ENCODE measurements around the gene ATF7IP2.
A peak's percentile ranks its signal among the peaks of the same experiment; 100 is the strongest.
"Not testable (repeated sequence)": the region's sequence is repeated elsewhere in the genome, so short reads cannot be mapped to it uniquely, and the experiment has no call there.

Gene ATF7IP2, protein sequence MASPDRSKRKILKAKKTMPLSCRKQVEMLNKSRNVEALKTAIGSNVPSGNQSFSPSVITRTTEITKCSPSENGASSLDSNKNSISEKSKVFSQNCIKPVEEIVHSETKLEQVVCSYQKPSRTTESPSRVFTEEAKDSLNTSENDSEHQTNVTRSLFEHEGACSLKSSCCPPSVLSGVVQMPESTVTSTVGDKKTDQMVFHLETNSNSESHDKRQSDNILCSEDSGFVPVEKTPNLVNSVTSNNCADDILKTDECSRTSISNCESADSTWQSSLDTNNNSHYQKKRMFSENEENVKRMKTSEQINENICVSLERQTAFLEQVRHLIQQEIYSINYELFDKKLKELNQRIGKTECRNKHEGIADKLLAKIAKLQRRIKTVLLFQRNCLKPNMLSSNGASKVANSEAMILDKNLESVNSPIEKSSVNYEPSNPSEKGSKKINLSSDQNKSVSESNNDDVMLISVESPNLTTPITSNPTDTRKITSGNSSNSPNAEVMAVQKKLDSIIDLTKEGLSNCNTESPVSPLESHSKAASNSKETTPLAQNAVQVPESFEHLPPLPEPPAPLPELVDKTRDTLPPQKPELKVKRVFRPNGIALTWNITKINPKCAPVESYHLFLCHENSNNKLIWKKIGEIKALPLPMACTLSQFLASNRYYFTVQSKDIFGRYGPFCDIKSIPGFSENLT

DNA sequence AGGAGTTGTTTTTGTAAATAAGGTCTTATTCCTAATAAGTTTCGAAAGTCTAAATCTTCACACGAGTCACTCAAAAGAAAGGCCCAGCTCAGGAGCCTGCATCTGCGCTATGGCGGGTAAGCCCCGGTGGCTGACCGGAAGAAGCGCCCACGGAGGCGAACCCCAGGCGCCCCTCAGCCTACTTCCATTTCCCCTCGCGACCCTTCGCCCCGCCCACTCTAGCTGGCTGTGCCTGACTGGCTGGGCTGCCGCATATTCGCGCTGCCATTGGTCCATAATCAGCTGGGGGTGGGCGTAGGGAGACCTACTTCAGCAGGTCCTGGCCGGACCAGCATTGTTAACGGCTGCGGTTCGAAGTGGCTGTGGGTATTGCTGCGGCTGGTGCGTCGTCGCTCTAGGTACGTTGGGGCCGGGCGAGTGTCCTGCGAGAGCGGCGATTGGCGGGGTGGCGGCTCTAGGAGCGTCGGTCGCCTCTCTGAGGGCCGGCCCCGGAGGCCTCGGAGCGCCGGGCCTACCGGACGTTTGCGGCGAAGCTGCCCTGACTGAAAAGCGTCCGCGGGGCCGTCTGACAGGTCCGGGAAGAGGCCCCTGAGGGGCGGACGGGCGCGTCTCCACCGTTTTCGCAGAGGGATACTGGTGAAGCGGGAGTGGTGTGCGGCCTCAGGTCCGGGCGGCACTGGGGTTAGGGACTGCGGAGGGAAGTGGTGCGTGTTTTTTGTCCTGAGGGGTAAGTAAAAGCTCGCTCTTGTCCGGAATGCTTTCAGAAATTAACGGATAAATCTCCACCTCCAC, at the start of gene ATF7IP2:
Gene ATF7IP2, plus strand, starts transcription at position 337 of the 792 bp plus-strand sequence. CDS start 44,560 bp downstream, outside the sequence.
- DNase-seq = no peak

- no peak for DNase-seq
Measured at GRCh38 chr16:10338426-10338825, 47.4 kb upstream of the ATF7IP2 start.

DNA sequence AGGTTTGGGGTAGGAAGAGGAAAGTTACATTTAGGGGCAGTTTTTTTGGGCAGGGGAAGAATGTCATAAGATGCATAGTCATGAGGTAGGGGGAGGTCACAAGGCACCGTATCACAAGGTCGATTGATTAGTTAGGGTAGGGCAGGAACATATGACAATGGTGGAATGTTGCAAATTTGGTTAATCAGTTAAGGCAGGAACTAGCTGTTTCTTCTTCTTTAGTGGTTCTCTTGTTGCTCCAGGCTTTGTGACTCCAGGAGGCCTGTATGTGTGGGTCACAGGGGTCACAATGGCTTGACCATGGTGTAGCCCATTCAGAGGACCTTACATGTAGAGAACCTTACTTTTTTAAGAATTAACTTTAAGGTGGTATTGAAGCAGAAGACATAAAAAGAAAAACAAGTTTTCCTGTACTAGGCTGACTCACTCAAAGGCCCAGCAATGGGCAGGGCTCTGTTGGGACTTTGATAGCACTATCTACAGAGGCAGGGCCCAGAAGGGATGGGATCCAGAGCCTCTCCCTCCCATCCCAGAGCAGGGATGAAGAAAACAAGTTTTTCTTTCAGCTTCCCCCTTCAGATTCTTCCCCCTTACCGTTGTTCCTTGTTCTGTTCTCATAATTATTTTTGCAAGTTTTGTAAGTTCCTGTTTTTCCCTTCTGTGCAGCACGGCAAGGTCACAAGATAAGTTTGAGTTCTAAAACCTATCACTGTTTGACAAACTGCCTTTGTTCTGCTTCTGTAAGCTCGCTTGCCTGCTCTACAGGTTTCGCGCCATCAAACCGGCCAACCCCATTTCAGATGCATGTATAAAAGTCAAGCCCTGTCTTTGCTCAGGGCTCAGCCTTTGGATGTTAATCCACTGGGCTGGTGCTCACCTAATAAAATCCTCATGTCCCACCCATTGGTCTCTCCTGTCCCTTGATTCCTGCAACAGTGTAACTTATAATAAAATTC, 45.8 kb upstream of the ATF7IP2 start:
- DNase-seq = peak; percentile 2

DNA sequence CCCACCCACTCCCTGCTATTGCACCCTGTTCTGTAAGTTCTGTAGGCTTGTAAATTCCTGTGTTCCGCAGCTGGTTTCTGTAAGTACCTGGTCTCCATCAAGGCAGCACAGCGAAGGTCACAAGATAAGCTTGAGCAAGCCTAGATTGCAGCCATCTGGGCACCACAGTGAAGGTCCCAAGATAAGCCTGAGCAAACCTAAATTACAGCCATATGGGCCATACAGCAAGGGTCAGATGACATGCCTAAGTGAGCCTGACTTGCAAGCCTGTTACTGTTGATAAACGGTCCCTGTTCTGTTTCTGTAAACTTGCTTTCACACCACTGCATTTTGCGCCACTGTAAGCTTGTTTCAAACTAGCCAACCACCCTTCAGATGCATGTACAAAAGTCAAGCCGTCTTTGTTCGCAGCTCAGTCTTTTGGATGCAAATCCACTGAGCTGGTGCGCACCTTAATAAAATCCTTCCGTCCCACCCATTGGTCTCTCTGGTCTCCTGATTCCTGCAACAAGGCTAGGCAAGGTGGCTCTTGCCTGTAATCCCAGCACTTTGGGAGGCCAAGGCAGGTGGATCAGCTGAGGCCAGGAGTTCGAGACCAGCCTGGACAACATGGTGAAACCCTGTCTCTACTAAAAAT, 42.6 kb upstream of the ATF7IP2 start:
- DNase-seq = no peak

DNA sequence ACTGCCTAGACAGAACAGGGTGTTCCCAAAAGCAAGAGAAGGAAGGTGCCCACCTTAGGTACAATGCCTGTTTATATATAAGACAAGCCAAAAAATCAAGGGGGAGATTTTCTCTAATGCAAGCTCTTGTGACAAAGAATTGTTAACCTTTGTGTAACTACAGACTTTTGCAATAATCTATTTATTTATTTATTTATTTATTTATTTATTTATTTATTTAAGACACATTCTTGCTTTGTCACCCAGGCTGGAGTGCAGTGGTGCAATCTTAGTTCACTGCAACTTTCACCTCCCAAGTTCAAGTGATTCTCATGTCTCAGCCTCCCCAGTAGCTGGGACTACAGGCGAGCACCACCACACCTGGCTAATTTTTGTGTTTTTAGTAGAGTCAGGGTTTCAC, 41.2 kb upstream of the ATF7IP2 start:
- DNase-seq = not testable (repeated sequence)

GRCh38 chr16:10345629-10346028, 40.2 kb upstream of the ATF7IP2 start:
- DNase-seq = no peak

DNA sequence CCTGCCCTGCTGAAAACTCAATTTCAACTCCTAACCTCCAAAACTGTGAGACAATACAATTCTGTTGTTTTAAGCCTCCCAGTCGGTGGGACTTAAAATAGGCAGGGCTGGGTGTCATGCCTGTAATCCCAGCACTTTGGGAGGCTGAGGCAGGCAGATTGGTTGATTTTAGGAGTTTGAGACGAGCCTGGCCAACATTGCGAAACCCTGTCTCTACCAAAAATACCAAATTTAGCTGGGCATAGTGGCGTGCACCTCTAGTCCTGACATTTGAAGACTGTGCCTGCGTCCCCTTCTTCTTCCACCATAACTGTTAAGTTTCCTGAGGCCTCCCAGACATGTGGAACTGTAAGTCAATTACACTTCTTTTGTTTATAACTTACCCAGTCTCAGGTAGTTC, 36.0 kb upstream of the ATF7IP2 start:
- DNase-seq = no peak

DNA sequence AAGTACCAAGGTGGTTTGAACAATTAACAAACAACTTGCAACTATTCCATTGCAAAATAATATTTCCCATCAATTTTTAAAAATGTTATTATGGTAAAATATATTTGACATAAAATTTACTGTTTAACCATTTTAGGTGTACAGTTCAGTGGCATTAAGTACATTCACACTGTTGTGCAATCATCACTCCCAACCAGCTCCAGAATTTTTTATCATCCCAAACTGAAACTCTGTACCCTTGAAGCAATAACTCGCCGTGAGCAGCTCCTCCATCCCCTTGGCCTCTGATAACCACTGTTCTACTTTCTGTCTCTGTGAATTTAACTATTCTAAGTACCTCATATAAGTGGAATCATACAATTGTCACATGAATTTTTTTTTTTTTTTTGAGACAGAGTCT, 33.6 kb upstream of the ATF7IP2 start:
- DNase-seq = no peak

DNA sequence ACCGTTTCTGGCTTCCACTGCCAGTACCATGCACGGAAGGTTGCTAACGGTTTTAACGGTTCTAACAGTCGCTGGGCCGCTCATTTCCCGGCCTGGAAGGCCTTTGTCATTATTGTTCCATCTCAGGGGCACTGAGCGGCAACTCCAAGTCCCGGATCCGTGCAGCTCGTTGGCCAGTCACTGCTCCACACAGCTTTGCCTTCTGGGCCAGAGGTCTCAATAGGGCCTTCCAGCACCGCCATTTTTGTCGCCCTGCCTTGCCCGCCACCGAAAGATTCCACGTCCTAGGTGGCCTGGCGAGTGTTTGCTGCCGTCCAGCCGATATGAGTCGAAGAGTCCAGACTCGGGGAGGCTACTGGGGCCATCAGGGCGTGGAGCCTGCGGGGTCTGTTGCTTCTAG, 30.3 kb upstream of the ATF7IP2 start:
- DNase-seq = peak; percentile 2

DNA sequence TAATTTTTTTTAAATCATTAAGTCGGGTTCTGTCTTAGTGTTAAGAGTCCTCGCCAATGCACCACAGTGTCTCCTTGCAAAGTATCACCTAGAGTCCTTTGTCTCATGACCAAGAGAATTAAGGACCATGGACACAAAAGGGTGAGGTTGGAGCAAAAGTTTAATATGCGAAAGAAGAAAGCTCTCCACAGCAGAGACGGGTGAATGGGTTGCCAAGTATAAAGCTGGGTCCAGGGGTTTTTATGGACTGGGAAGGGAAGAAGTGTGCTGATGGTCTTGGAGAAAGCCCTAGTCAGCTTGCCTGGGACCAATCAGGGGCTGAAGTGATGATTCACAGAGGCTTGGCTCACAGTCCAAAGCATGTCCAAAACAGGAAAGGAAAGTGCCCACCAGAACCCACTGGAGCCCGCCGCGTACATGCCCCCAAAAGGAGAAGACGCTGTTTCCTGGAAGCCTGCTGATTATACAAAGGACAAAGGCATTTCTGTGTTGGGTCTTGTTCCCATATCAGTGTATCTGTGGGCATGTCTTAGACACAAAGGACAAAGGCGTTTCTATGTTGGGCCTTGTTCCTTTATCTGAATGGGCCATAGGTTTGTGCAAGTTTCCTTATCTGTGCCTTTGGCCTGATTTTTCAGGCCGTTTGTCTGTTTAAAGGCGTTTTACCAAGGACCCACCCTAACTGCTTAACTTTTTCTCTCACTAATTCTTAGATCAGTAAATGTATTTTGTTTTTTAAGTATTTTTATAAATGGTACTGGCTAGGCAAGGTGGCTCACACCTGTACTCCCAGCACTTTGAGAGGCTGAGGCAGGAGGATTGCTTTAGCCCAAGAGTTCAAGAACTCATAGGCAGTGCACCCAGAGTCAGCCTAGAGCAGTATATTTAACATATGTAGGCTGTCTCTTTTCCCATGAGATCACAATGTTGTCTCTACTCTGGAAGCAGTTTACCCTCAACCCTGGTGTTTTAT, 28.7 kb upstream of the ATF7IP2 start:
- DNase-seq = no peak

DNA sequence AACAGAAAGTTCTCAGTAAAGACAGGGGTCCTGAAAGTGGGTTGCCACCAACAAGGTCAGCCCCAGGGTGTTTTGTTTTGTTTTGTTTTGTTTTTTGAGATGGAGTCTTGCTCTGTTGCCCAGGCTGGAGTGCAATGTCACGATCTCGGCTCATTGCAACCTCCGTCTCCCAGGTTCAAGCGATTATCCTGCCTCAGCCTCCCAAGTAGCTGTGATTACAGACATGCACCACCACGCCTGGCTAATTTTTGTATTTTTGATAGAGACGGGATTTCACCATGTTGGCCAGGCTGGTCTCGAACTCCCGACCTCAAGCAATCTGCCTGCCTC, 24.1 kb upstream of the ATF7IP2 start:
- not testable (repeated sequence) for DNase-seq

DNA sequence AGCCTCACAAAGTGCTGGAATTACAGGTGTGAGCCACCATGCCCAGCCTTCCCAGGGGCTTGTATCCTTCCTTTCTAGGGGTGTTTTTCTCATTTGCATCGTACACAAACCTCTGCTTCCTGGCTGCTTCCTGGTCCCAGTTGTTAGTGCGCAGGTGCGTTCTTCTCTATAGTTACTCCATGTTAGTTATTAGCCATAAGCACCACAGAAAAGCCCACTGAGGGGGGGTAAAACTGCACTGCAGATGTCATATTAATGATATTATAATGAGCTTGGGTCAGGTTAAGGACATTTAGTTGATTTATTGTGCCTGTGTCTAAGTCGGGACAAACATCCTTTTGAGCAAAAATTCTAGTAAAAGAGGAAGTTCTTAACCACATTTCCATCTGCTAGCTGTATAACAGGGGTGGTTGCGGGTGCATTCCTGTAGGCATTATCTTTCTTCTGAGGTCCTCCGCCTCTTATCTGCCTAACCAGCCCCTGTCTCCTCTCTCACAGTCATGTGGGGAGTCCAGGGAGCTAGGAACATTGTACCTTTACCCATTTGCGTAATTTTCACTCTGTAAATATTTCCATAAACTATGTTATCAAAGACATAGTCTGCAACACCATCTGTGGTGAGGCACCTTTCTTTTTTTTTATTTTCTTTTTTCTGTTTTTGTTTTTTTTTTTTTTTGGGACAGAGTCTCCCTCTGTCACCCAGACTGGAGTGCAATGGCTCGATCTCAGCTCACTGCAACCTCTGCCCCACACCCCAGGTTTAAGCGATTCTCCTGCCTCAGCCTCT, 23.6 kb upstream of the ATF7IP2 start:
- no peak for DNase-seq

GRCh38 chr16:10362864-10363197, 23.0 kb upstream of the ATF7IP2 start:
- not testable (repeated sequence) for DNase-seq

DNA sequence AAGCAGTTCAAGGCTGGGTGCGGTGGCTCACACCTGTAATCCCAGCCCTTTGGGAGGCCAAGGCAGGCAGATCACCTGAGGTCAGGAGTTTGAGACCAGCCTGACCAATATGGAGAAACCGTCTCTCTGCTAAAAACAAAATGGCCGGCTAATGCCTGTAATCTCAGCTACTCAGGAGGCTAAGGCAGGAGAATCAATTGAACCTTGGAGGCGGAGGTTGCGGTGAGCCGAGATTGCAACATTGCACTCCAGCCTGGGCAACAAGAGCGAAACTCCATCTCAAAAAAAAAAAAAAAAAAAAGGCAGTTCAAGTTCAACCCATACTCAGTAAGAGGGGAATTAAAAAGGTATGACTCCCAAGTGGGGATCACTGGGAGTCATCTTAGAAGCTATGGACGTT, 19.2 kb upstream of the ATF7IP2 start:
- not testable (repeated sequence) for DNase-seq

DNA sequence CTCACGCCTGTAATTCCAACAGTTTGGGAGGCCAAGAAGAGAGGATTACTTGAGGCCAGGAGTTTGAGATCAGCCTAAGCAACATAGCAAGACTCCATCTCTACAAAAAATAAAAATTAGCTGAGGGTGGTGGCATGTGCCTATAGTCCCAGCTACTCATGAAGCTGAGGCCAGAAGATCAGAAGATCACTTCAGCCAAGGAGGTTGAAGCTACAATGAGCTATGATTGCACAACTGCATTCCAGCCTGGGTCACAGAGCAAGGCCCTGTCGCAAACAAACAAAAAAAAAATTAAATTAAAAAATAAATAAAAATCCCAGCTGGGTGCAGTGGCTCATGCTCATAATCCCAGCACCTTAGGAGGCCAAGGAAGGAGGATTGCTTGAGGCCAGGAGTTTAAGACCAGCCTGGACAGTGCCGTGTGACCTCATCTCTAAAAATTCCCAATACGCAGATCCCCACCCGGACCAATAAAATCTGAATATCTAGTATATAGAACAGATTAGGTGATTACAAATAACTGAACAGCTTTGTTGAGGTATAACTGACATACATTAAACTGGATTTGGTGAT, 18.2 kb upstream of the ATF7IP2 start:
- no peak for DNase-seq

DNA sequence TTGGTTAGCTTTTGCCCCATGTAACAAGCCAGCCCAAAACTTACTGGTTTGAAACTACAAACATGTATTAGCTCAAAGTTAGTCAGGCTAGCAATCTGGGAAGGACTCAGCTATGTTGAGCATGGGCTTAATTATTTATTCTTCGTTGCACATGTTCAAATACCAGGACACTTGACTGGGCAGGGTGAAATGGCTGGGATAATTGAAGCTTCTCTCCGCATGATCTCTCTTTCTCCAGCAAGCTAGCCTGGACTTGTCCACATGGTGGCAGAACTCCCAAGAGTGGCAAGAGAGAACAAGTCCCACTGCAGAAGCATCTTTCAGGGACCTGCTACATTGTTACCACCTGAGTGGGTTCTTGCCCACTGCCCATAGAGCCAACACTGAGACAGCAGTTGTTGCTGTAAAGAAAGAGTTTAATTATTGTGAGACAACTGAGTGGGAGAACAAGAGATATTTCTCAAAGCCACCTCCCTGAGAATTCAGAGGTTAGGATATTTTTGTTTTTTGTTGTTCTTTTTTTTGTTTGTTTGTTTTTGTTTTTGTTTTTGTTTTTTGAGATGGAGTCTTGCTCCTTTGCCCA, 16.8 kb upstream of the ATF7IP2 start:
- peak; percentile 26 for DNase-seq

GRCh38 chr16:10370096-10370726, 15.7 kb upstream of the ATF7IP2 start:
- no peak for DNase-seq

DNA sequence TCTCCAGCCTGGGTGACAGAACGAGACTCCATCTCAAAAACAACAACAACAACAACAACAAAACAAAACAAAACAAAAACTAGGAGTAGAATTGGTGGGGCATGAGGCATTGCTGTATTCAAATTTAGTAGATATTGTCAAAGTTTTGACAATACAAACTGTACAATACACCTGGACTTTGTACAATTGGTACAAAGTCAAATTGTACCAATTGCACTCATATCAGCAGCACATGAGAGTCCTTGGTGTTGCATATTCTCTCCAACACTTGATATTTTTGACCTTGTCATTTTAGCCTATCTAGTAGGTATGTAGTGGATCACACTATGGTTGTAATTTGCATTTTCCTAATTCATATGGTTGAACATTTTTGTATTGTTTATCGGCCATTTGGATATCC, 14.3 kb upstream of the ATF7IP2 start:
- no peak for DNase-seq

DNA sequence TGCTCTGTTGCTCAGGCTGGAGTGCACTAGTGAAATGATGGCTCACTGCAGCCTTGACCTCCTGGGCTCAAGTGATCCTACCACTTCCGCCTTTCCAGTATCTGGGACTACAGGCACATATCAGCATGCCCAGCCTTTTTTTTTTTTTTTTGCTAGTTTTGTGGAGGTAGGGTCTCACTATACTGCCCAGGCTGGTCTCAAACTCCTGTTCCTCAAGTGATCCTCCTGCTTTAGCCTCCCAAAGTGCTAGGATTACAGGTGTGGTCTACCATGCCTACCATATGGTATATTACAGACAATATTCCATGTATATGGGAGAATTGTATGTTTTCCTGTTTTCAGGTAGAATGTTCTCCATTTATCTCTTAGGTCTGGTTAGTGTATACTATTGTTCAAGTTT, 12.3 kb upstream of the ATF7IP2 start:
- DNase-seq = no peak

Measured in DMS53 (cell line).